RWPE1 (cell line): Measurements from ENCODE around the gene RGS5.

Source experiments
- CTCF ChIA-PET: fragments of 350-600 bp; sonication (Branson Sonifier 250); formaldehyde crosslinking; extraction: SDS; loops from one replicate; lab custom pipeline; 2021; lab: Yijun Ruan, JAX
- POLR2A ChIA-PET: fragments of 400-600 bp; formaldehyde crosslinking; extraction: SDS; loops from one replicate; lab custom pipeline; 2020; ENCODE audit warnings: antibody characterized with exemption; ENCODE audit not compliant: low non-redundant PET; lab: Yijun Ruan, JAX
- DNase-seq: peaks from one replicate; pipeline ENCODE4 v3.0.0; 2012; ENCODE audit warnings: low spot score
- H3K27ac ChIP-seq: fragments of 450-650 bp; 2 replicates; pipeline ENCODE4 v1.5.1; 2017
- TF ChIP-seq, protein P1 (sequence below): fragments of 450-650 bp; conservative IDR thresholded peaks from 2 replicates; pipeline ENCODE4 v1.5.1; 2017; ENCODE audit warnings: low read depth, mild to moderate bottlenecking

RGS5 gene

GRCh38 chr1:163169553-163169952 lies 33.2 kb downstream of the RGS5 start:
- CTCF ChIA-PET: interaction anchor here (0.5 kb wide), 1 partner anchor 90 kb away, joined by 6 read pairs; no protein-coding TSS in a partner anchor
- POLR2A ChIA-PET: no interaction called here
- TF ChIP-seq, protein P1, sequence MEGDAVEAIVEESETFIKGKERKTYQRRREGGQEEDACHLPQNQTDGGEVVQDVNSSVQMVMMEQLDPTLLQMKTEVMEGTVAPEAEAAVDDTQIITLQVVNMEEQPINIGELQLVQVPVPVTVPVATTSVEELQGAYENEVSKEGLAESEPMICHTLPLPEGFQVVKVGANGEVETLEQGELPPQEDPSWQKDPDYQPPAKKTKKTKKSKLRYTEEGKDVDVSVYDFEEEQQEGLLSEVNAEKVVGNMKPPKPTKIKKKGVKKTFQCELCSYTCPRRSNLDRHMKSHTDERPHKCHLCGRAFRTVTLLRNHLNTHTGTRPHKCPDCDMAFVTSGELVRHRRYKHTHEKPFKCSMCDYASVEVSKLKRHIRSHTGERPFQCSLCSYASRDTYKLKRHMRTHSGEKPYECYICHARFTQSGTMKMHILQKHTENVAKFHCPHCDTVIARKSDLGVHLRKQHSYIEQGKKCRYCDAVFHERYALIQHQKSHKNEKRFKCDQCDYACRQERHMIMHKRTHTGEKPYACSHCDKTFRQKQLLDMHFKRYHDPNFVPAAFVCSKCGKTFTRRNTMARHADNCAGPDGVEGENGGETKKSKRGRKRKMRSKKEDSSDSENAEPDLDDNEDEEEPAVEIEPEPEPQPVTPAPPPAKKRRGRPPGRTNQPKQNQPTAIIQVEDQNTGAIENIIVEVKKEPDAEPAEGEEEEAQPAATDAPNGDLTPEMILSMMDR: no peak
- no peak overlapping the region for H3K27ac ChIP-seq
- DNase-seq: no peak

- DNase-seq: peak; percentile 91
- ChIA-PET CTCF (no interaction called here), POLR2A (no interaction called here)
- no peak overlapping the region for H3K27ac ChIP-seq
- TF ChIP-seq, protein P1: no peak
These were observed 34.7 kb downstream of the RGS5 start for GRCh38 chr1:163168053-163168452.

DNA sequence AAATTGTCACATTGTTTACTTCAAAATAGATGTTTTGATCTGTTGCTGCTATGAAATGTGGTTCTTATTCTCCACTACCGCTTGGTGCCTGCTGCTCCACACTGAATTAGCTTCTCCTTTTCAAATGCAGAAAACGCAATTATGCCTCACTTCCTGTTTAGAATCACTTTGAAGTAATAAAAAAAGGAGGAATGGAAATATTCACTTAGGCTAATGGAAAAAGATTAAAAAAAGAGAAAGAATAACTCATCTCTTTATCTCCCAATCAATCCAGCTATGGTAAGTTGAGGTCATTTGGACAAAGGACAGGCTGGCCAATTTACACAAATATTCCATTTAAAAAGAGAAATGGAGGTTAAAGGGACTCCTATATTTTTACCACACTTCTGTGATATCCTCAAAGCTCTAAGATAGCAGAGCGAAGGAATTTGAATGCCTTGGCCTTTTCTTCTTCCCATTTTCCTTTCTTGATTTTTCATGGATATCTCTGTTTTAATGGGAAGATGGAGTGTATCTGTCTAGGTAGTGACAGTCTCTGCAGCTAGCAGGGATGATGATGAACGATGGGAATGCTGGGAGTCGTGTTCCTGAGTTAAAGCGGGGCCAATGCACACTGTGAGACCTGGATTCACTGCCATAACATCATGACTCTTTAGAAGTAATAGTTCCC lies 35.7 kb downstream of the RGS5 start:
- TF ChIP-seq, protein P1: no peak
- no peak for DNase-seq
- POLR2A ChIA-PET: no interaction called here

DNA sequence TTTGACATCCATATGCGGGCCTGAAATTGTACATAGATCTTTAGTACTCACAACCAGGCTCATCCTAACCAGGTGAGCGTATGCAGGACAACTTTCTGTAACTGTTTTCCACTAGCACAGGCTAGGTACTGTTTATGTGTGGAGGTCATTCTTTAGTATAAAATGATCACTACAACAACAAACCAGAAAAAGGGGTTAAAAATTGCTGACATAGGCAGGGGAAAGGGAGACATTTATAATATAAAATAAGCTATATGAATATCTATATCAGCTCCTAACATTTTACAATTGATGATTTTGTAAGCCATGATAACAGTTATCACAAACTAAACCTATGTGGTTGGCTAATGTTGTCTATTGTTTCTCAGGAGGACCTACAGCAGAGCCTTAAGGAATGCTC lies 37.6 kb downstream of the RGS5 start:
- TF ChIP-seq, protein P1: no peak
- H3K27ac ChIP-seq: no peak overlapping the region
- ChIA-PET CTCF (no interaction called here), POLR2A (no interaction called here)
- no peak for DNase-seq

More for the DNA sequence above, 35.7 kb downstream of the RGS5 start:
- no peak overlapping the region for H3K27ac ChIP-seq
- CTCF ChIA-PET: interaction anchor here (0.5 to 0.6 kb wide), 2 partner anchors 11 to 116 kb away, joined by 5 read pairs; no protein-coding TSS in a partner anchor

GRCh38 chr1:163163881-163164582 lies 38.7 kb downstream of the RGS5 start:
- no peak for DNase-seq
- no peak overlapping the region for H3K27ac ChIP-seq
- ChIA-PET CTCF (interaction anchor here (0.6 kb wide), 2 partner anchors 332 to 405 kb away, joined by 3 read pairs; no protein-coding TSS in a partner anchor), POLR2A (no interaction called here)
- TF ChIP-seq, protein P1: no peak

GRCh38 chr1:163163163-163163562 lies 39.6 kb downstream of the RGS5 start:
- TF ChIP-seq, protein P1: no peak
- no peak for DNase-seq
- ChIA-PET POLR2A (no interaction called here), CTCF (no interaction called here)
- H3K27ac ChIP-seq: no peak overlapping the region
